ENCODE data around the gene POLK.
A peak's percentile ranks its signal among the peaks of the same experiment; 100 is the strongest.
"Not testable (repeated sequence)": the region's sequence is repeated elsewhere in the genome, so short reads cannot be mapped to it uniquely, and the experiment has no call there.

The POLK gene

DNA sequence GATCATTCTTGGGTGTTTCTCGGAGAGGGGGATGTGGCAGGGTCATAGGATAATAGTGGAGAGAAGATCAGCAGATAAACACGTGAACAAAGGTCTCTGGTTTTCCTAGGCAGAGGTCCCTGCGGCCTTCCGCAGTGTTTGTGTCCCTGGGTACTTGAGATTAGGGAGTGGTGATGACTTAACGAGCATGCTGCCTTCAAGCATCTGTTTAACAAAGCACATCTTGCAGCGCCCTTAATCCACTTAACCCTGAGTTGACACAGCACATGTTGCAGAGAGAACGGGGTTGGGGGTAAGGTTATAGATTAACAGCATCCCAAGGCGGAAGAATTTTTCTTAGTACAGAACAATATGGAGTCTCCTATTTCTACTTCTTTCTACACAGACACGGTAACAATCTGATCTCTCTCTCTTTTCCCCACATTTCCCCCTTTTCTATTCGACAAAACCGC is 99.2 kb downstream of the POLK start:
- not testable (repeated sequence) for DNase-seq (ENCODE audit: low spot score)

DNA sequence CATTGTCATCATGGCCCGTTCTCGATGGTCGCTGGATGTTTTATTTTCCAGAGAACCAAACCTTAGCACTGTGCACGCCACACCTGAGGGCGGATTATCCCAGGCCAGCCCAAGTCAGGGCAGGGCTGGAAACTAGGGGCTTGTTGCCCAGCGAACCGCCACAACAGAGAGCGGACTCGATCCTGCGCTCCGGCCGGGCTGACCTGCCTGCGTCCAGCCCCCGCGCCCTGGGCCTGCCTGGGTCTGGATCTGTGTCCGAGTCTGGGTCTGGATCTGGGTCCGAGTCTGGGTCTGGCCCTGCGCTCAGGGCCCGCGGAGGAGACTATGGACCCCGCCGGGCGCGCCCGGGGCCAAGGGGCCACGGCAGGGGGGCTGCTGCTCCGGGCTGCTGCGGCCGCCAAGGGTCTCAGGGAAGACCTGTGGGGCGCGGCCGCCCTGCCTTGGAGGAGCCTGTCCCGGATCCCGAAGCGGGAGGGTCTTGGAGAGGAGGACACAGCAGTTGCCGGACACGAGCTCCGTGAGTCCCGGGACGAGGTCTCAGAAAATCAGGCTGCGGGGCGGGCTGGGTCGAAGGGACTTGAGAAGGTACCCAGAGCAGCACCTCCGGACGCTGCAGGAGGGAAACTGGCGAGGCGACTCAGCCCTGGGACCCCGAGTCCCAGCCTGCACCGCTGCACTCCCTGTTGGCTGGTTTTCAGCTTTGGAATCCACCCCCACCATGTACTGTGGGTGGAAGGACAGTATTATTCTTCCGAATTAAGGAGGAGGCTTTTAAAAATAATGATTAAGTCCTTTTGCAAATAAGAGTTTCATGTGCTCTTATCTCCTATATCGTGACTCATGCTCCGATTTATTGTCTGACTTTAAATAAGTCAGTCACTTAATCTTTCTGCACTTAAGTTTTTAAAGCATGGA is 99.9 kb downstream of the POLK start, which contains the start of gene ANKDD1B:
ANKDD1B (plus strand) TSS at position 143 of the 915 bp plus-strand sequence; CDS start at position 325, 182 bp downstream.
- no peak for DNase-seq (ENCODE audit: low spot score)

- DNase-seq (ENCODE audit: low spot score), result no peak
Observed at GRCh38 chr5:75612226-75612569, 100.5 kb downstream of the POLK start.

- DNase-seq (ENCODE audit: low spot score), result no peak
Observed at GRCh38 chr5:75612901-75613300, 101.2 kb downstream of the POLK start.

GRCh38 chr5:75614176-75614575 is 102.5 kb downstream of the POLK start:
- DNase-seq (ENCODE audit: low spot score), result no peak

DNA sequence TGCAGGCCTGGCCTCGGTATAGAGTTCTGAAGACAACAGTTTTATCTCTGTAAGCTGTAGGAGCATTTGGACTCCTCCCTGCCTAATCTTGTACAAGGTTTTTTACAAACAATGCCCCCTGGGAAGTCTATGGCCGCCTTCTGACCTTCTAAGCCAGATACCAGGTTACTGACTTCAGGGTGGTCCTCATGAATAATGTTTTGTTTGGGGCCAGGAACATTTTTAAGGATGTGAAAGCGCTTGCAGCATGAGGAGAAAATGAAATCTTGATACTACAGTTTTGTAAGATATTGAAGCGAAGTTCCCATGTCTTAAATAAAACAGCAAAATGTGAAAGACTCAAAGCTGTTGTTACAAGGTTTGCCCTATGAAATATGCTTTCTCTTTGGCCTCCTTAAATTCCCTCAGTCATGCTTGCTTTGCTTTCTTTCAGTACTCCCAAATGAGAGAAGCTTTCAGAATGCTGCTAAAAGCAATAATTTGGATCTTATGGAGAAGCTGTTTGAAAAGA is 104.7 kb downstream of the POLK start:
- no peak for DNase-seq (ENCODE audit: low spot score)

- no peak for DNase-seq (ENCODE audit: low spot score)
Observed at GRCh38 chr5:75616971-75617621, 105.4 kb downstream of the POLK start.

DNA sequence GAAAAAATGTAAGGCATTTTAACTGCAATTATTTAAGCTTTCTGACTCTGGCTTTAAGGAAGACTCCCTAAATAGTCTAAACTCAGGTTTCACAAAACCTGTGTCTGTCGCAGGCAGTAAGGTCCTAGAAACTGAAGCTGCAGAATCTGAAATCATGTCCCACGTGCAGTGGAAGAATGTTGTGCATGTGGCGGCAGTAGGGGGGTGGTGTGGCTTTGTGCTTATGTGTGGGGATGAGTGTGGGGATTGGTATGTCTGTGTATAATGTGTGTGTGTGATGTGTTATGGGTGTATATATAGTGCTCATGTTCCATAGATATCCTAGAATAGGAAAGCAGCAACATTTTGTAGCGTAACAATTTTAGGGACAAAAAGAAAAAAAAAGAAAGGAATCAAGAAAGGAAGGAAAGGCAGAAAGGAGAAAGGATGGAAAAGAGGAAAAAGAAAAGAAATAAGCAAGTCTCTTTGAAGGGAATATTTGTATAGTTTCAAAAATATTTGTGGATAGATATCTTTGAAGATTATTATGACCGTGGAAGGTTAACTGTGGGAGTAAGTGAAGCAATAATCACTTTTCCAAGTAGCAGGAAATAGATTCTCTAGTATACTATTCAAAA is 106.2 kb downstream of the POLK start:
- no peak for DNase-seq (ENCODE audit: low spot score)

GRCh38 chr5:75620184-75620959 is 108.7 kb downstream of the POLK start:
- no peak for DNase-seq (ENCODE audit: low spot score)

GRCh38 chr5:75622564-75622963 is 110.9 kb downstream of the POLK start:
- no peak for DNase-seq (ENCODE audit: low spot score)

GRCh38 chr5:75623846-75624245 is 112.2 kb downstream of the POLK start:
- DNase-seq (ENCODE audit: low spot score), result no peak

DNA sequence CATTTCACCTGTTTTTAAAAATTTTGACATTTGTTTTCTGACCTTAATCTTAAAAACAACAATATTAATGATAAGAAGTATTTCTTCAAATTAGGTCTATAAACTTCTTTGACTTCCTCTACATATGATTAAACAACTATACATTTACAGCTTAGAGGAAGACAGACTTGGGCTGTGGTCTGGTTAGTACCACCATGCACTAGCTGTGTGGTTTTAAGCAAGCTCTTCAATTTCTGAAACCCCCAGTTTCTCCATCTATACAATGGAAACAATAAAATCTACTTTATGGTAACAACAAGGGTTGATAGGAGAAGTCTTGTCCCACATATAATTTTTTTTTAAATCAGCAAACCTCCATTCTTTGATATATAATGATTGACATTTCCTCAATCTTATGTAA is 115.3 kb downstream of the POLK start:
- DNase-seq (ENCODE audit: low spot score), result no peak

GRCh38 chr5:75627801-75628200 is 116.1 kb downstream of the POLK start:
- no peak for DNase-seq (ENCODE audit: low spot score)

- DNase-seq (ENCODE audit: low spot score), result no peak
Observed at GRCh38 chr5:75630875-75631274, 119.2 kb downstream of the POLK start.

DNA sequence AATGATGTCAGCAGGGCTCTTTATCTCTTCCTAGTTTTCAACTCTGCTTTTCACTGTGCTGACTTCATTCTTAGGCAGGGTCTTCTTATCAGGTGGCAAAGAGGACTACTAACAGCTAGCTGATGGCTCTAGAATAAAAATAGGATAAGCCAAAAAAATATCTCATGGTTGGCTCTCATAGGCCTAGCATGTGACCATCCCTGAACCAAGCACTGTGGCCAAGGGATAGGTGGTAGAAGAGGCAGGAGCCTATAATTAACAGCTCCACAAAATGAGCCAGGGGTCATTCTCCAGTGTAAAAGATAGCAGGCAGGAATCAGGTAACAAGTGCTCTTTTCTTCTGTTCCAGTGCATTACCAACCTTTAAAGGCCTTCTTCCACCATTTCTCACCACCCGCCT is 120.6 kb downstream of the POLK start:
- DNase-seq (ENCODE audit: low spot score), result no peak

GRCh38 chr5:75637949-75638348 is 126.3 kb downstream of the POLK start:
- DNase-seq (ENCODE audit: low spot score), result no peak

DNA sequence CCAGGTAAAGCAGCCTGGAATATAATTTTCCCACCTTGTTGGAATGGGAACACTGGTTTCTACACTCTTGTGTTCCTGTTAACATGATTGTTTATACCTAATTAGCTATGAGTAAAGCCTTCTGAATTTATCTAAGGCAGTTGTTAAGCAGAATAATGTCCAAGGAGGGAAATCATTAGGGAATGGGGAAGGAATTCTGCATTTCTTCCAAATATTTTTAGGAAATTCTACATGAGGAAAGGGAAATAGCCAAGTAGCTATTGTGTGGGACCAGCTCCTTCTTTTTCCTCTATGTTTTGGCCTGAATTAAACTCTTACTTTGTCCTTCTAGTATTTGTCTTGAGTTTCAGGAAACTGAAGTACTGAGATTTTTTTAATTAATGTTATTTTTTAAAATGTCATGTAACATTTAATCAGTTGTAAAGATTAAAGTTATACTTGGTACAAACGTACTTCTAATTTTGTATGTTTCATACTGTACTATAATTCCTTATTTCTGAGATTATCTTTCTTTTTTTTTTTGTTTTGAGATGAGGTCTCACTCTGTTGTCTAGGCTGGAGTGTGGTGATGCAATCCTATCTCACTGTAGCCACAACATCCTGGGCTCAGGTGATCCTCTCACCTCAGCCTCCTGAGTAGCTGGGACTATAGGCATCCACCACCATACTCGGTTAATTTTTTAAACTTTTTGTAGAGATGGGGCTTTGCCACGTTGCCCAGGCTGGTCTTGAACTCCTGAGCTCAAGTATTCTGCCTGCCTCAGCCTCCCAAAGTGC is 128.0 kb downstream of the POLK start:
- DNase-seq (ENCODE audit: low spot score), result no peak

DNA sequence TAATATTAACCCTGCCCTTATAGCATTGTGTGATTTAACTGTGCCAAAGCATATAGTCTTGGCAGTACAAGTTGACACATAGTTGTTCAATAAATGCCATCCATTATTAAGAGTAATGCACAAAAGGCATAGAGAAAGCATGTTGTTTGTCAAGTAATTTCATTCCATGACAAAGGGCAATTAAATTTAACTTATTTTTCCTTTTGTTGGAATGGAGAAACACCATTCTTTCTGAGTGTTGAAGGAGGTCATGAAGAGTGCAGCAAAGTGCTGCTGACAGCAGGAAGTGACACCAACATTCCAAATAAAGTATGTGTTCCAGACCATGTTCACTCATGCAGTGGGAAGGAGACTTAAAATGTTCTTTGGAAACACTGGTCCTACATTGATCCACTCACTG is 128.7 kb downstream of the POLK start:
- peak; percentile 35 for DNase-seq (ENCODE audit: low spot score)

DNA sequence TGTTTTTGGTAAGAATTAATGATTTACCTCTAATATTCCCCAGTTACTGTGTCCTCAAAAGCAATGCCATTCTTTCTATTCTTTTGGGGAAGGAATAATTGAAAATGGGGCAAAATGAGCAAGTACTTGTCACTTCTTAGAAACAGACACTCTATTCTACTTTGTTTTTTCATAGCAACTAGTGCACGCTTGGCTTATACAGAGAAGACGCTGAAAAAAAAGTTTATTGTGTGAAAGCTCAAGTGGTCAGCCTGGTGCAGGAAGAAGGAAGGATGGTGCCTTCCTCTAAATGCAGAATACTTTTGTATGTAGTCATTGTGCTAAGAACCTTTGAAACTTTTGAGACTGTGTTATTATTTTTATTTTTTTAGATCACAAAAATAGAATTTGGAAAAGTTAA is 129.1 kb downstream of the POLK start:
- DNase-seq (ENCODE audit: low spot score), result no peak

DNA sequence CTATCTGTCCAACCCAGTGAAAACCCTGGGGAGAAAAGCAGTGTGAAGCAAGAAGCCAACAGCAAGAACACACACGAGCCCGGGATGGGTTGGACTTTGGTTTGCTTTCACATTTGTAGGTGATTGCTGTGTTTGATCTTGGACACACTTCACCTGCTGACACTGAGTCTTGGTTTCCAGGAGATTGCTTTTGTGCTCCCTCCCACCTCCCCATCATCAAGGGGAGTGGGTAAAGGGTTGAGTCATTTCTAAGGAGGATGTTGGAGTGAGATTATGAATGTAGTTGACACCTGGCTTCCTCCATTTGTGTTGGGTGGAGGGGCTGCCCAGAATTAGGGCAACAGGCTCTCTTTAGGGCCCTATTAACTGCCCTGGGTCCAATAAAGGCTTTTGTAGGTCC is 137.0 kb downstream of the POLK start:
- DNase-seq (ENCODE audit: low spot score), result no peak
